ENCODE results near the gene MLLT3.

MLLT3 gene

GRCh38 chr9:20330688-20331087 is 291.6 kb downstream of the MLLT3 start:
- no peak for TF ChIP-seq CTCF (IDR thresholded peaks at IDR 0.05; ENCODE audit: extremely low read depth, missing control alignments)

GRCh38 chr9:20326516-20326915 is 295.8 kb downstream of the MLLT3 start:
- DNase-seq (ENCODE audit: low spot score), result no peak
- TF ChIP-seq CTCF (IDR thresholded peaks at IDR 0.05; ENCODE audit: extremely low read depth, missing control alignments), result no peak

More at GRCh38 chr9:20330688-20331087, 291.6 kb downstream of the MLLT3 start:
- DNase-seq (ENCODE audit: low spot score), result no peak

GRCh38 chr9:20325008-20325407 is 297.3 kb downstream of the MLLT3 start:
- no peak for DNase-seq (ENCODE audit: low spot score)
- no peak for TF ChIP-seq CTCF (IDR thresholded peaks at IDR 0.05; ENCODE audit: extremely low read depth, missing control alignments)

- DNase-seq (ENCODE audit: low spot score), result no peak
- no peak for TF ChIP-seq CTCF (IDR thresholded peaks at IDR 0.05; ENCODE audit: extremely low read depth, missing control alignments)
Observed at GRCh38 chr9:20322212-20322611, 300.1 kb downstream of the MLLT3 start.

- no peak for DNase-seq (ENCODE audit: low spot score)
- no peak for TF ChIP-seq CTCF (IDR thresholded peaks at IDR 0.05; ENCODE audit: extremely low read depth, missing control alignments)
Observed at GRCh38 chr9:20321423-20322082, 300.7 kb downstream of the MLLT3 start.

- DNase-seq (ENCODE audit: low spot score), result no peak
- TF ChIP-seq CTCF (IDR thresholded peaks at IDR 0.05; ENCODE audit: extremely low read depth, missing control alignments), result no peak
Observed at GRCh38 chr9:20320921-20321320, 301.4 kb downstream of the MLLT3 start.

GRCh38 chr9:20319641-20320337 is 302.5 kb downstream of the MLLT3 start:
- TF ChIP-seq CTCF (IDR thresholded peaks at IDR 0.05; ENCODE audit: extremely low read depth, missing control alignments), result no peak

More at GRCh38 chr9:20319641-20320337, 302.5 kb downstream of the MLLT3 start:
- no peak for DNase-seq (ENCODE audit: low spot score)

All from GM20000 (cell line).